H1 (cell line): Measurements from ENCODE around the gene RBM17. TPM values are rescaled to one million over a fixed set of nuclear protein-coding genes. Genes with fewer than 3 reads are reported as not detected.

Source experiments
- ASH2L ChIP-seq: fragments of 200-600, 300-600 bp; sonication (generic); IDR thresholded peaks from one replicate; pipeline ENCODE4 v1.7.1; 2017; ENCODE audit warnings: low read length
- FOSL1 ChIP-seq: IDR thresholded peaks from 2 replicates; pipeline ENCODE4 v1.6.1; 2011; ENCODE audit warnings: mild to moderate bottlenecking, low read depth, low read length, moderate library complexity; ENCODE audit not compliant: insufficient read depth
- JUND ChIP-seq: IDR thresholded peaks from 2 replicates; pipeline ENCODE4 v1.6.1; 2011; ENCODE audit warnings: mild to moderate bottlenecking, improper control_type of control experiment, low read length
- SAP30 ChIP-seq: fragments of 300-600 bp; sonication (generic); IDR thresholded peaks from 2 replicates; pipeline ENCODE4 v1.7.1; 2012; ENCODE audit warnings: low read length, moderate library complexity, mild to moderate bottlenecking, inconsistent platforms; ENCODE audit not compliant: insufficient read depth, insufficient replicate concordance
- TCF12 ChIP-seq: IDR thresholded peaks from 2 replicates; pipeline ENCODE4 v1.6.1; 2011; ENCODE audit warnings: low read depth, mild to moderate bottlenecking, low read length
- YY1 ChIP-seq: IDR thresholded peaks from 2 replicates; pipeline ENCODE4 v1.6.1; 2011; ENCODE audit warnings: low read depth, mild to moderate bottlenecking, low read length
- ZNF274 ChIP-seq: IDR thresholded peaks from 2 replicates; pipeline ENCODE4 v1.7.0; 2012; ENCODE audit warnings: low read length, borderline replicate concordance; ENCODE audit errors: extremely low read depth
- polyA plus RNA-seq, 7 experiments: library from polyadenylated mRNA; depleted of rRNA in 3 of 7; stranded (reverse) in 5 of 7; unstranded in 2 of 7; fragments of >200 nt in 5 of 7; fragments of 200-250 nt in 2 of 7; gene quantifications; 1 replicate in 5 of 7; 2 replicates in 1 of 7; 4 replicates in 1 of 7; pipeline versions ENCODE4 v1.2.1 to v1.2.3, GENCODE V29; 2011 to 2013; ENCODE audit warnings: missing spikeins in 2 of 7, mixed read lengths in 2 of 7
- total RNA-seq: library from RNA; stranded (reverse); fragmentation: NEBNext Ultra II Directional; extraction: Animal tissue kit (Norgen Biotek cat#: 25700); gene quantifications from 2 replicates; pipeline ENCODE4 v1.2.1, GENCODE V29; 2021

Gene RBM17
- total and polyA plus RNA-seq, 2 of the 8 experiments (the other 6 are each of a cell fraction or from before 2014, with no cell fraction given): 15.7 to 128 TPM

DNA sequence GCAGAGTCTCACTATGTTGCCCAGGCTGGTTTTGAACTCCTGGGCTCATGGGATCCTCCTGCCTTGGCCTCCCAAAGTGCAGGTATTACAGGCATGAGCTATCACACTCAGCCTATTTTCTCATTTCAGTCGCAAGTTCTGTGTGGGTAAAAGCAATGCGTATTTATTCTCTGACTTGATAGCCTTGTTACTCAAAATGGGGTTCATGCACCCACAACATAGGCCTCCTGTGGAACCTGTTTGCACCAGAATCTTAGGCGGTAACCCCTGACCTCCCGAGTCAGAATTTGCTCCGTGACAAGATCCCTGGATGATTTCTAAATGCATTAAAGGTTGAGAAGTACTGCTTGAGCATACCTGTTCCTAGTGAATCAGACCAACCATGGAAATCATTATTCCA, 34.0 kb upstream of the RBM17 start (continued):
- TF ChIP-seq SAP30: no peak
- no peak for TF ChIP-seq ZNF274
- TF ChIP-seq YY1: no peak
- no peak for TF ChIP-seq ASH2L
- no peak for TF ChIP-seq JUND
- no peak for TF ChIP-seq FOSL1
- TF ChIP-seq TCF12: no peak
